Epithelial cell of esophagus (primary cell): ENCODE data around the gene ERAS.

ENCODE experiments used
- DNase-seq: peaks from one replicate; pipeline ENCODE4 v3.0.0; 2010; ENCODE audit warnings: low read depth
- H3K4me3 ChIP-seq: 2 replicates; pipeline ENCODE4 v1.5.1; 2011; ENCODE audit warnings: mild to moderate bottlenecking, low read length, control low read depth
- TF ChIP-seq, protein P1 (sequence below): IDR thresholded peaks from 2 replicates; pipeline ENCODE4 v1.5.1; 2011; ENCODE audit warnings: low read depth, mild to moderate bottlenecking, low read length, control low read depth, inconsistent platforms; ENCODE audit not compliant: insufficient read depth; ENCODE audit errors: missing control alignments

The ERAS gene

DNA sequence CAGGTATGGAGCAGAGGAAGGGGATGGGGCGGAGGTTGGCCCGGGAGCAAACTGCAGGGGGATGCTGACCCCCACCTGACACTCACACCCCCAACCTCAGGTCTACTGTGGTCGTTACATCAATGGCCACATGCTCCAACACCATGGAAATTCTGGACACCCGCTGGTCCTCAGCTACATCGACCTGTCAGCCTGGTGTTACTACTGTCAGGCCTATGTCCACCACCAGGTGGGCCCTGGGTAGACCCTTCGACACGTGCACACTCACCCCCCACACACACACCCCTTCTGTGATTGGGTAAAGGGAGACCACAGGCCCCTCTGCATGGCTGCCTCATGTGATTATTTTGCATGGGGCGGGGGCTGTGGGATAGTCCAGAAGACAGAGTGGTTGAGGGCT, 2.2 kb upstream of the ERAS start:
- no peak for DNase-seq
- TF ChIP-seq, protein P1, sequence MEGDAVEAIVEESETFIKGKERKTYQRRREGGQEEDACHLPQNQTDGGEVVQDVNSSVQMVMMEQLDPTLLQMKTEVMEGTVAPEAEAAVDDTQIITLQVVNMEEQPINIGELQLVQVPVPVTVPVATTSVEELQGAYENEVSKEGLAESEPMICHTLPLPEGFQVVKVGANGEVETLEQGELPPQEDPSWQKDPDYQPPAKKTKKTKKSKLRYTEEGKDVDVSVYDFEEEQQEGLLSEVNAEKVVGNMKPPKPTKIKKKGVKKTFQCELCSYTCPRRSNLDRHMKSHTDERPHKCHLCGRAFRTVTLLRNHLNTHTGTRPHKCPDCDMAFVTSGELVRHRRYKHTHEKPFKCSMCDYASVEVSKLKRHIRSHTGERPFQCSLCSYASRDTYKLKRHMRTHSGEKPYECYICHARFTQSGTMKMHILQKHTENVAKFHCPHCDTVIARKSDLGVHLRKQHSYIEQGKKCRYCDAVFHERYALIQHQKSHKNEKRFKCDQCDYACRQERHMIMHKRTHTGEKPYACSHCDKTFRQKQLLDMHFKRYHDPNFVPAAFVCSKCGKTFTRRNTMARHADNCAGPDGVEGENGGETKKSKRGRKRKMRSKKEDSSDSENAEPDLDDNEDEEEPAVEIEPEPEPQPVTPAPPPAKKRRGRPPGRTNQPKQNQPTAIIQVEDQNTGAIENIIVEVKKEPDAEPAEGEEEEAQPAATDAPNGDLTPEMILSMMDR, result no peak
- H3K4me3 ChIP-seq, result no peak overlapping the region

DNA sequence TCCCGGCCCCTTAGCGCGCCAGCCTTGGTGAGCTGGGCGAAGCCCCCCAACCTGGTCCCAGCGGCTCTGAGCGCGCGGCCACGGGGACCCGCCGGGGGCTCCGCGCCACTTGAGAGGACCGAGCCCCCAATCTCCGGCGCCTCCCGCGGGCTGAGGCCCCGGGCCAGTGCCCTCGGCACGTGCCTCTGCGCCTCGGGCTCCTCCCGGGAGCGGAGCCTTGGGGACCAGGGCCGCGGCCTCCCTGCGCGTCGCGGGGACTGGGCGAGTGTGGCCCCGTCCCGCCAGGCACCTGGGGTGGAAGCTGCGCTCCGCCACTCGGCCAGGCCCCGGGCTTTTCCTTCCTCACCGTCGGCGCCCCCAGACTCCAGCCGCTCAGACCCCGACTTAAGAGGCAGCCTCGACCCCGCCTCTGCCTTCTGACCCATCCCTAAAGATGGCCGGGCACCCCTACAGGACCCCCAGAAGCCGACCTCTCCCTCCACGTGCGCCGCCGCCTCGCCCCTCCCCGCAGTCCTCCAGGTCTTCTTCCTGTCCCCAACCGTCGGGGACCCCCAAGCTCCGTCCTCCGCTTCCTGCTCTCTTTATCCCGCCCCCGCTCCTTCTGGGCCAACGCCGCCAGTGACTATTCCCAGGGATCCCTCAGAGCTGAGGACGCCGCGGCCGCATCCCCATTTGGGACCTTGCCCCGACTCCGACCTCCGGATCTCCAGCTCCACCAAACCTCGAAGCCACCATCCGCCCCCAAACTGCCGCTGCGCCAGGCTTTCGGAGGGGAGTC, 752 bp downstream of the ERAS start:
- TF ChIP-seq, protein P1, result no peak
- H3K4me3 ChIP-seq, result no peak overlapping the region
- DNase-seq, result no peak

DNA sequence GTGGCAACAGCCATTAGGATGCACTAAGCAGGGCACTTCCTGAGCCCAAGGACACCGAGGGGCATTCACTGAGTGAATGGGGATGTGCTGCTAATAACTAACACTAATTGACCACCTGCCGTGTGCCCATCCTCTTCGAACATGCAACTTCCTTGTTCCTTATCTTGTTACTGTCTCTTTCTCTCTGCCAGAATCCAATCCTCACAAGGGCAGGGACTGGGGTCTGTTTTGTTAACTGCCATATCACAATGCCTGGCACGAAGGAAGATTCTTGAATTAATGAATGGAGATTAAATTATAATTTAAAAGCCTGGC, 1.3 kb downstream of the ERAS start:
- no peak overlapping the region for H3K4me3 ChIP-seq
- TF ChIP-seq, protein P1, result no peak
- no peak for DNase-seq

DNA sequence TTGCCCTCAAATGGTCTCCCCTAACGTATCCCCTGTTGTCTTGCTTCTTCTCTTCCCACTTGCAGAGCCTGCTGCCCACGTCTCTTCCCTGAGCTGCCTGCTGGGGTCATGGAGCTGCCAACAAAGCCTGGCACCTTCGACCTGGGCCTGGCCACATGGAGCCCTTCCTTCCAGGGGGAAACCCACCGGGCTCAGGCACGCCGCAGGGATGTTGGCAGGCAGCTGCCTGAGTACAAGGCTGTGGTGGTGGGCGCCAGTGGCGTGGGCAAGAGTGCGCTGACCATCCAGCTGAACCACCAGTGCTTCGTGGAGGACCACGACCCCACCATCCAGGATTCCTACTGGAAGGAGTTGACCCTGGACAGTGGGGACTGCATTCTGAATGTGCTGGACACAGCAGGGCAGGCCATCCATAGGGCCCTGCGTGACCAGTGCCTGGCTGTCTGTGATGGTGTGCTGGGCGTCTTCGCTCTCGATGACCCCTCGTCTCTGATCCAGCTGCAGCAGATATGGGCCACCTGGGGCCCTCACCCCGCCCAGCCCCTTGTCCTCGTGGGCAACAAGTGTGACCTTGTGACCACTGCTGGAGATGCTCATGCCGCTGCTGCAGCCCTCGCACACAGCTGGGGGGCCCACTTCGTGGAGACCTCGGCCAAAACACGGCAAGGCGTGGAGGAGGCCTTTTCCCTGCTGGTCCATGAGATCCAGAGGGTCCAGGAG, 2.9 kb downstream of the ERAS start:
- DNase-seq, result no peak
- H3K4me3 ChIP-seq, result no peak overlapping the region
- TF ChIP-seq, protein P1, result no peak

DNA sequence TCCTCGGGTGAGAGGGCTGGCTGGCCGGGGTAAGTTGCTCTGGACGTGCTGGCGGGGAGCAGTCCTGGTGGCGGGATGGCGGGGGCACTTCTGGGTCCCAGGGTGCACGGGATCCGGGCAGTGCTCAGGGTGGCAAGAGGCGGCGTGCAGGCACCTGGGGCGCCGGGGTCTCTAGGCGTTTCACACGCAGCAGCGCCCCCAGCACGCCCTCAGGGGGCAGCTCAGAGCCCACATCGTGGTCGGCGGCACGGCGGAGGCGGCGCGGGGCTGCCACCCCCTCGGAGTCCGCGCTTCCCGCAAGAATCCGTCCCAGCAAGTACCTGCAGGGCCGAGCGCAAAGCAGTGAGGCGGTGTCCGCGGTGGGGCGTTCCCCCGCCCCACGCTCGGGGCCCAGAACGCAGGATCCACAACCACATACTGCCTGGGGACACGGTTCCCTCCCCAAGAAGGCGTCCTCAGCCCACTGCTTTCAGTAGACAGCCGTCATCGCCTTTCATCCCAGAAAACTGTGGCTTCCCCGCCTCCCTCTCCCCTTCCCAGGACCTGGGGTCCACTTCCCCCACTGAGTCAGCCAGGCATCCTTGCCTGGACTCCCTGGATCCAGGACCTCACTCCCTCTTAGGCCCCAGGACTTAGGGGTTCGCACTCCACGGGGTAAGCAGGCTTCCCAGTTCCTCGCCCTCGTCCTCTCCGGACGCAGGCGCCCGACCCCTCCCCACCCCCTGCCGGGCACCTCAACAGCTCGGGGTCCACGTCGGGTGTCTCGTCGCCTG, 5.0 kb downstream of the ERAS start:
- DNase-seq, result no peak

DNA sequence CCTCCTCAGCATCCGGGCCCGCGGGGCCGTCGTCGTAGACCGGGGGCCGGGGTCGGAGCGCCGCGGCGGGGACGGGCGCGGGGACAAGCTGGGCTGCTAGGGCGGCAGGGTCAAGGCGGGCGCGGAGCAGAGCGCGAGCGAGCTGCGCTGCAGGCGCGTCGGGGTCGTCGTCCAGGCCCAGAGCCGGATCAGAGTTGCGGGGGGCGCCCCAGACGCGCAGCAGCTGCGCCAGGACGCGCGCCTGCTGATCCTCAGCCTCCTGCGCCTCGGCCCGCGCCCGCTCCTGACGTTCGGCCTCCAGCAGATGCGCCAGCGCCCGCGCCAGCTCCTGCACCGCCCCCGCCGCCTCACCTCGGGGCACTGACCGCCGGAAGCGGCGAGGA, 5.6 kb downstream of the ERAS start:
- TF ChIP-seq, protein P1, result no peak
- H3K4me3 ChIP-seq, result no peak overlapping the region
- no peak for DNase-seq

More for the DNA sequence above, 5.0 kb downstream of the ERAS start:
- TF ChIP-seq, protein P1, result no peak
- no peak overlapping the region for H3K4me3 ChIP-seq
